Smooth muscle cell (in vitro differentiated cells): ENCODE results near the gene ERCC8. TPM values are rescaled to one million over a fixed set of nuclear protein-coding genes. Genes with fewer than 3 reads are reported as not detected.
A peak's percentile ranks its signal among the peaks of the same experiment; 100 is the strongest.

Experiments used
- DNase-seq: peaks from one replicate; lab custom pipeline; 2025; ENCODE audit not compliant: unreplicated experiment; lab: John Stamatoyannopoulos, UW
- H2AFZ ChIP-seq: fragments of 200-600 bp; sonication (generic); 2 replicates; pipeline ENCODE4 v1.6.0; 2016; ENCODE audit warnings: antibody characterized with exemption, low read depth, mild to moderate bottlenecking
- H3F3A ChIP-seq: fragments of 200-600 bp; sonication (generic); 2 replicates; pipeline ENCODE4 v1.6.0; 2017; ENCODE audit warnings: antibody characterized with exemption, low read depth
- H3K27ac ChIP-seq: fragments of 200-600 bp; sonication (generic); 2 replicates; pipeline ENCODE4 v1.5.1; 2016; ENCODE audit warnings: low read depth, mild to moderate bottlenecking
- H3K27me3 ChIP-seq: fragments of 200-600 bp; sonication (generic); 2 replicates; pipeline ENCODE4 v1.6.1; 2016; ENCODE audit warnings: low read depth, mild to moderate bottlenecking
- H3K36me3 ChIP-seq: fragments of 200-600 bp; sonication (generic); 2 replicates; pipeline ENCODE4 v1.5.1; 2016; ENCODE audit warnings: low read depth
- H3K4me1 ChIP-seq: fragments of 200-600 bp; sonication (generic); 2 replicates; pipeline ENCODE4 v1.5.1; 2016; ENCODE audit warnings: low read depth
- H3K4me2 ChIP-seq: fragments of 200-600 bp; sonication (generic); 2 replicates; pipeline ENCODE4 v1.6.0; 2016; ENCODE audit warnings: mild to moderate bottlenecking
- H3K4me3 ChIP-seq: fragments of 200-600 bp; sonication (generic); 2 replicates; pipeline ENCODE4 v1.5.1; 2016; ENCODE audit warnings: mild to moderate bottlenecking
- H3K79me2 ChIP-seq: fragments of 200-600 bp; sonication (generic); 2 replicates; pipeline ENCODE4 v1.6.0; 2016; ENCODE audit warnings: low read depth, mild to moderate bottlenecking
- H3K9ac ChIP-seq: fragments of 200-600 bp; sonication (generic); 2 replicates; pipeline ENCODE4 v1.6.0; 2016; ENCODE audit warnings: low read depth
- H3K9me3 ChIP-seq: fragments of 200-600 bp; sonication (generic); replicated peaks from 2 replicates; pipeline ENCODE4 v1.5.1; 2016; ENCODE audit warnings: low read depth
- H4K20me1 ChIP-seq: fragments of 200-600 bp; sonication (generic); 2 replicates; pipeline ENCODE4 v1.6.0; 2016; ENCODE audit warnings: low read depth
- WGBS: methylation state at CpG from one replicate; pipeline ENCODE4 v1.1.7; 2016; ENCODE audit warnings: low lambda C conversion rate; 5-methylcytosine and 5-hydroxymethylcytosine counted together
- polyA plus RNA-seq: library from polyadenylated mRNA; unstranded; fragments of >200 nt; fragmentation: Nextera tagmentation; extraction: Ambion mirVana; gene quantifications from 2 replicates; pipeline ENCODE4 v1.2.1, GENCODE V29; 2016
- total RNA-seq: library from RNA; depleted of rRNA; stranded (reverse); fragments of >200 nt; gene quantifications from 2 replicates; pipeline ENCODE4 v1.2.3, GENCODE V29; 2014
- TF ChIP-seq, protein P1 (sequence below): fragments of 200-600 bp; sonication (generic); IDR thresholded peaks from 2 replicates; pipeline ENCODE4 v1.5.1; 2017; ENCODE audit warnings: borderline replicate concordance, mild to moderate bottlenecking, antibody characterized with exemption; ENCODE audit not compliant: insufficient read depth, poor library complexity, severe bottlenecking

The ERCC8 gene
- total and polyA plus RNA-seq, 2 experiments from 2014 or later: 19.5 to 28.9 TPM

DNA sequence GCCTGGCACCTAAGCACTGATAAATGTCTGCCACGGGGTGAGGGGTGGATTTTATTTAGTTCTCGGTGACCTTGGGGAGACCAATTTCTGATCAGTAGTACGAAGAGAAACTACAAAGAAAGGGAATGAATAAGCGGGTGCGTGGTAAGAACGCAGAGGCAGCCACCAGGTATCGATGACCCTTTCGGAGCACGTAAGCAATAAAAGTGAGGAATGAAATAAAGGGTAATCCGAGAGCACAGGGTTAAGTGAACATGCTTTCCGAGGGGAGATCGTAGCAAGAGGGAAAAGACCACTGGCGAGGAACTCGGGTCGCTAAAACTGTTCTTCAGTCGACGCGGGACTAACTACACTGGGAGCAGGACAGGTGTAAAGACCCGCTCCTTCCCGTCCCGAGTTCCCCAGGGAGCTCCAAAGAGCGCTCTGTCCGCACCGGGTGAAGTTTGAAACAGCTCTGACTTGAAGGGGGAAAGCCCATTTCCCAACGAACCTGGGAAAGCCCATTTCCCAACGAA, 101.9 kb downstream of the ERCC8 start:
- no peaks in the 10 kb centered on the region for H3K9me3 ChIP-seq
- H2AFZ ChIP-seq: peak overlapping the region; percentile 84
- peak overlapping the region; percentile 92 for H3K4me3 ChIP-seq
- TF ChIP-seq, protein P1, sequence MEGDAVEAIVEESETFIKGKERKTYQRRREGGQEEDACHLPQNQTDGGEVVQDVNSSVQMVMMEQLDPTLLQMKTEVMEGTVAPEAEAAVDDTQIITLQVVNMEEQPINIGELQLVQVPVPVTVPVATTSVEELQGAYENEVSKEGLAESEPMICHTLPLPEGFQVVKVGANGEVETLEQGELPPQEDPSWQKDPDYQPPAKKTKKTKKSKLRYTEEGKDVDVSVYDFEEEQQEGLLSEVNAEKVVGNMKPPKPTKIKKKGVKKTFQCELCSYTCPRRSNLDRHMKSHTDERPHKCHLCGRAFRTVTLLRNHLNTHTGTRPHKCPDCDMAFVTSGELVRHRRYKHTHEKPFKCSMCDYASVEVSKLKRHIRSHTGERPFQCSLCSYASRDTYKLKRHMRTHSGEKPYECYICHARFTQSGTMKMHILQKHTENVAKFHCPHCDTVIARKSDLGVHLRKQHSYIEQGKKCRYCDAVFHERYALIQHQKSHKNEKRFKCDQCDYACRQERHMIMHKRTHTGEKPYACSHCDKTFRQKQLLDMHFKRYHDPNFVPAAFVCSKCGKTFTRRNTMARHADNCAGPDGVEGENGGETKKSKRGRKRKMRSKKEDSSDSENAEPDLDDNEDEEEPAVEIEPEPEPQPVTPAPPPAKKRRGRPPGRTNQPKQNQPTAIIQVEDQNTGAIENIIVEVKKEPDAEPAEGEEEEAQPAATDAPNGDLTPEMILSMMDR: no peak
- no peaks in the 10 kb centered on the region for H4K20me1 ChIP-seq
- no peaks in the 10 kb centered on the region for H3K79me2 ChIP-seq
- H3K4me1 ChIP-seq: no peaks in the 10 kb centered on the region
- no peak for DNase-seq
- WGBS: 3% methylated on average over 25 of the region's 26 CpGs
- no peak overlapping the region for H3K27ac ChIP-seq
- no peak overlapping the region for H3K9ac ChIP-seq
- peaks cover 69% of the 10 kb centered on the region for H3K27me3 ChIP-seq
- H3F3A ChIP-seq: no peaks in the 10 kb centered on the region
- H3K36me3 ChIP-seq: no peaks in the 10 kb centered on the region
- H3K4me2 ChIP-seq: peak overlapping the region; percentile 98

DNA sequence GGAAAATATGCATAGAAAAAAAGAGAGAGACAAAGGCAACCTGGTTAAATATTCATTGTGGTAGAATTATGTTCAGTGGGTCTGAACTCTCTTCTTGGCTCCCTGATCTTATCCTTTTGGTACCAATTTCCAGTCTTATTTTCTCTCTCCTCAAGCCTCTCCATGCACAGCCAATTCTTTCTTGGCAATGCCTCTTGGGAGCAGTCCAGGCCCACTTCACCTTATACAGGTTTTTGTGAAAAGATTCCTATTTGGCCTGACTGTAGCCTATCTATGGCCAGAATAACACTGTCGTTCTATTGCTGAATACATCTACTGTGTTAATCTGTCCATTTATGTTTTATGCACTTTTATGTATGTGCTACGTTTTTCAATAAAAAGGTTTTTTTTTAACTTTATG, 103.5 kb downstream of the ERCC8 start:
- Histone ChIP-seq H3K9ac (no peak overlapping the region), H2AFZ (no peak overlapping the region), H3K27me3 (peaks cover 66% of the 10 kb centered on the region), H3K9me3 (no peaks in the 10 kb centered on the region), H3K79me2 (no peaks in the 10 kb centered on the region), H3K27ac (no peak overlapping the region), H3K36me3 (no peaks in the 10 kb centered on the region), H3F3A (no peaks in the 10 kb centered on the region), H4K20me1 (no peaks in the 10 kb centered on the region), H3K4me2 (no peak overlapping the region), H3K4me1 (no peaks in the 10 kb centered on the region), H3K4me3 (no peak overlapping the region)
- 93% methylated on average over 2 of the region's 2 CpGs for WGBS
- no peak for DNase-seq
- TF ChIP-seq, protein P1: no peak

DNA sequence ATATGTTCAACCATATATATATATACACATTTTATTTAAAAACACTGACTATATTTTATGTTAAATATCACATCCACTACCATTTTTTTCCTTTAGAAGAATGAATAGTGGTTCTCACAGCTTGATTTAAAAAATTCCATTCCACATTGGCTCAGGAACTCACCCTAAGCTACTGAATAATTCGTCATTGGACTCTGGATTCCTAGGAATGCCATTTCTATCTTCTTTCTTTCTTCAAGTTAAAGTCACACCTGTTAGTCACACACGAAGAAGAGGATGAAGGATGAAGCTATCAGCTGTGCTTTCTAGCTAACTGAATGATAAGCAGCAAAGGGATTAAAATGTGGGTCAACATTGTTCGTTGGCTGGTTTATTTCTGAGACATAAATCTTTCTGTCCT, 108.7 kb downstream of the ERCC8 start:
- no peak overlapping the region for H3K4me2 ChIP-seq
- WGBS: 61% methylated on average over 3 of the region's 3 CpGs
- H3K9me3 ChIP-seq: no peaks in the 10 kb centered on the region
- H2AFZ ChIP-seq: no peak overlapping the region
- H3F3A ChIP-seq: no peaks in the 10 kb centered on the region
- TF ChIP-seq, protein P1: no peak
- no peak for DNase-seq
- no peaks in the 10 kb centered on the region for H3K79me2 ChIP-seq
- peaks cover 16% of the 10 kb centered on the region for H3K27me3 ChIP-seq
- H3K27ac ChIP-seq: no peak overlapping the region
- no peaks in the 10 kb centered on the region for H3K36me3 ChIP-seq
- H3K9ac ChIP-seq: no peak overlapping the region
- no peaks in the 10 kb centered on the region for H4K20me1 ChIP-seq
- no peak overlapping the region for H3K4me3 ChIP-seq
- no peaks in the 10 kb centered on the region for H3K4me1 ChIP-seq

DNA sequence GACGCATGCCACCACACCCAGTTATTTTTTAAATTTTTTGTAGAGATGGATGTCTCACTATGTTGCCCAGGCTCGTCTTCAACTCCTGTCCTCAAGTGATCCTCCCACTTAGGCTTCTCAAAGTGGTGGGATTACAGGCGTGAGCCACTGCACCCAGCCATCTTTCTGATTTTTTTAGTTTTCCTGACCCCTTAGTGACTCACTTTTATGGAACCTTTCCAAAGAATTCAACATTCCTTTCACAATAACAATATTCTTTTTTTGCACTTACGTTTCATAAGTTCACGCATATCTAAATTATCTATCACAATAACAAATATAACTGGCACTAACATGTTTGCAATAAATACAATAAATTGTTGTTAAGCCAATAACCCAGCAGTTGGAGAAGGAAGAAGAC, 109.3 kb downstream of the ERCC8 start:
- H4K20me1 ChIP-seq: no peaks in the 10 kb centered on the region
- no peak overlapping the region for H2AFZ ChIP-seq
- no peak overlapping the region for H3K27ac ChIP-seq
- no peak overlapping the region for H3K4me3 ChIP-seq
- no peaks in the 10 kb centered on the region for H3K4me1 ChIP-seq
- H3K4me2 ChIP-seq: no peak overlapping the region
- WGBS: 93% methylated on average over 5 of the region's 5 CpGs
- TF ChIP-seq, protein P1: no peak
- no peak overlapping the region for H3K9ac ChIP-seq
- H3F3A ChIP-seq: no peaks in the 10 kb centered on the region
- no peaks in the 10 kb centered on the region for H3K79me2 ChIP-seq
- DNase-seq: no peak
- H3K27me3 ChIP-seq: peaks cover 10% of the 10 kb centered on the region
- no peaks in the 10 kb centered on the region for H3K9me3 ChIP-seq
- H3K36me3 ChIP-seq: no peaks in the 10 kb centered on the region
